ENCODE measurements around the gene C1orf122. TPM values are rescaled to one million over a fixed set of nuclear protein-coding genes. Genes with fewer than 3 reads are reported as not detected.

Gene C1orf122
- total and polyA plus RNA-seq, 2 of the 8 experiments (the other 6 are each of a cell fraction or from before 2014, with no cell fraction given) = 32.1 to 36.9 TPM

DNA sequence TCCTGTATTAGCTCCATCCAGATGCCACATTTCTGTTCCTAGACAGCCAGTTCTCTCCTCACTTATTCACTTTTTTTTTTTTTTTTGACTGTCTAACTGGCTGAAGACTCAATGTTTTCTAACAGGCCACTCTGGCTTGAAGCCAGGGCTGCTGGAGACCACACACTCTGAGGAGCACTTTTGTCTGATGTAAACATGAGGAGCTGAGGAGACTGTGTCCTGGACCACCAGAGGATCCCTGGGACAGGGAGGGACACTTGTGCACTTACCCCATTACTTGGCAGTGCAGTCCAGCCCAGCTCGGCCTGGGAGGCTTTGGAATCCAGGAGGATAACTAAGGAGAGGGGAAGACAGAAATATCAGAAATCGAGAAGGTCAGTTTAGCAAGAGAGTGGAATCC is 45.1 kb upstream of the C1orf122 start:
- H3K18ac ChIP-seq (ENCODE audit: extremely low read depth, low read length) = no peak overlapping the region
- H3K79me1 ChIP-seq (ENCODE audit: low read depth, low read length) = no peaks in the 10 kb centered on the region
- no peak overlapping the region for H3K9ac ChIP-seq (replicated peaks in 1 of 4; ENCODE audit: extremely low read depth in 1 of 4, low read depth in 3 of 4, low read length in 3 of 4)
- ChIA-PET POLR2A (ENCODE audit: partially characterized antibody) (interaction anchor here (4.5 kb wide), 1 partner anchor 44 kb away, joined by 23 read pairs; the partner anchor contains the start of genes C1orf122 and YRDC), CTCF (ENCODE audit: partially characterized antibody) (interaction anchor here (0.5 to 0.8 kb wide), 3 partner anchors 11 to 35 kb away, joined by 3 read pairs; no protein-coding TSS in a partner anchor)
- H2AK5ac ChIP-seq (ENCODE audit: low read depth, low read length) = no peak overlapping the region
- no peaks in the 10 kb centered on the region for H3K9me3 ChIP-seq (ENCODE audit: insufficient read depth in 2 of 2, low read depth in 1 of 2, low read length in 1 of 2)
- H3K27me3 ChIP-seq (replicated peaks in 1 of 4; ENCODE audit: control insufficient read depth in 3 of 4, extremely low read depth in 1 of 4, insufficient read depth in 3 of 4, low read length in 3 of 4) = peaks cover 17 to 88% (median 64%) of the 10 kb centered on the region in 4 experiments
- H2BK15ac ChIP-seq (ENCODE audit: low read length) = no peak overlapping the region
- no peak overlapping the region for H4K5ac ChIP-seq (ENCODE audit: insufficient read length, low read depth, low read length)
- no peak overlapping the region for H3K27ac ChIP-seq (ENCODE audit: low read depth, low read length)
- H3K56ac ChIP-seq (replicated peaks; ENCODE audit: insufficient read length, low read depth, low read length) = no peak overlapping the region
- FAIRE-seq = no peak
- H2BK20ac ChIP-seq (ENCODE audit: low read length) = no peak overlapping the region
- no peaks in the 10 kb centered on the region for H3K36me3 ChIP-seq (ENCODE audit: control insufficient read depth in 2 of 4, insufficient read depth in 4 of 4, low read length in 3 of 4)
- no peak for DNase-seq (ENCODE audit: low read depth in 1 of 2, low spot score in 2 of 2)
- no peak overlapping the region for H3K14ac ChIP-seq (ENCODE audit: insufficient read length)
- no peak overlapping the region for H3K4ac ChIP-seq (replicated peaks; ENCODE audit: insufficient read length, low read depth, low read length)
- H3K23me2 ChIP-seq (ENCODE audit: low read depth, low read length) = peaks cover 15% of the 10 kb centered on the region; the same call in 1 of the 2 replicates
- H2BK5ac ChIP-seq (ENCODE audit: low read depth, low read length) = no peak overlapping the region
- H3K79me2 ChIP-seq (ENCODE audit: control insufficient read depth in 1 of 2, insufficient read depth in 2 of 2, low read length in 2 of 2) = no peaks in the 10 kb centered on the region
- H2BK12ac ChIP-seq (ENCODE audit: low read depth, low read length) = no peak overlapping the region
- H2AFZ ChIP-seq (ENCODE audit: low read length) = no peak overlapping the region
- no peak overlapping the region for H4K91ac ChIP-seq (replicated peaks; ENCODE audit: insufficient read length, low read length)
- no peak overlapping the region for H3K23ac ChIP-seq (ENCODE audit: insufficient read length)
- H3K4me2 ChIP-seq (ENCODE audit: insufficient read depth in 1 of 2, low read depth in 2 of 2, low read length in 2 of 2) = no peak overlapping the region
- H4K8ac ChIP-seq (ENCODE audit: extremely low read depth, insufficient read depth, low read length) = no peak overlapping the region
- TF ChIP-seq TAF7 (optimal IDR thresholded peaks at IDR 0.05; ENCODE audit: borderline replicate concordance, low read depth, low read length) = no peak
- TF ChIP-seq CEBPB (IDR thresholded peaks at IDR 0.05; ENCODE audit: low read depth, low read length) = no peak
- no peak for TF ChIP-seq SAP30 (IDR thresholded peaks at IDR 0.05; ENCODE audit: insufficient read depth, insufficient replicate concordance, low read length)
- no peak for TF ChIP-seq RNF2 (IDR thresholded peaks at IDR 0.05; ENCODE audit: borderline replicate concordance, low read depth, low read length, missing control alignments, poor library complexity, severe bottlenecking)
- TF ChIP-seq FOSL1 (IDR thresholded peaks at IDR 0.05; ENCODE audit: insufficient read depth, low read depth, low read length) = no peak
- TF ChIP-seq SP2 (IDR thresholded peaks at IDR 0.05; ENCODE audit: low read length) = no peak
- TF ChIP-seq SRF (IDR thresholded peaks at IDR 0.05; ENCODE audit: low read depth, low read length) = no peak
- H3K4me3 ChIP-seq (ENCODE audit: extremely low read depth in 1 of 4, insufficient read depth in 2 of 4, low read depth in 3 of 4, low read length in 4 of 4) = no peak overlapping the region
- WGBS, 2 experiments (ENCODE audit: extremely low coverage in 1 of 2, insufficient coverage in 1 of 2, insufficient read length in 1 of 2, insufficient replicate concordance in 2 of 2, low coverage in 1 of 2, low lambda C conversion rate in 2 of 2, missing lambda C conversion rate in 1 of 2) = 66% methylated on average over 2 of the region's 2 CpGs; no CpG with 5 or more reads in 1 of the 2 experiments
- H4K20me1 ChIP-seq (replicated peaks in 1 of 2; ENCODE audit: control insufficient read depth in 1 of 2, insufficient read depth in 2 of 2, low read length in 2 of 2) = peaks cover 0 to 13% of the 10 kb centered on the region in 2 experiments
- no peak overlapping the region for H2BK120ac ChIP-seq (replicated peaks; ENCODE audit: low read depth, low read length)
- H3K4me1 ChIP-seq (replicated peaks in 1 of 4; ENCODE audit: control insufficient read depth in 3 of 4, insufficient read depth in 4 of 4, low read length in 3 of 4) = peaks cover 6 to 13% (median 10%) of the 10 kb centered on the region in 4 experiments; a peak in 6 of 7 replicates
